Cardiac muscle cell (in vitro differentiated cells and primary cell): ENCODE data around the gene LZTR1. TPM values are rescaled to one million over a fixed set of nuclear protein-coding genes. Genes with fewer than 3 reads are reported as not detected.

Source experiments
- DNase-seq, 2 donors: peaks; one replicate each; pipeline versions ENCODE4 v3.0.0 to v3.0.0-alpha.2; 2010 to 2017; ENCODE audit warnings: low read depth in 1 of 2, low spot score in 1 of 2
- H3K27ac ChIP-seq: fragments of 200-600 bp; sonication (generic); 2 replicates; pipeline ENCODE4 v1.5.1; 2016
- H3K27me3 ChIP-seq: fragments of 200-600 bp; sonication (generic); 2 replicates; pipeline ENCODE4 v1.6.0; 2016; ENCODE audit warnings: control low read depth
- H3K36me3 ChIP-seq: fragments of 200-600 bp; sonication (generic); 2 replicates; pipeline ENCODE4 v1.5.1; 2016; ENCODE audit warnings: control low read depth
- H3K4me1 ChIP-seq: fragments of 200-600 bp; sonication (generic); 2 replicates; pipeline ENCODE4 v1.8.1; 2017; ENCODE audit warnings: low read depth, mild to moderate bottlenecking, mixed run types
- H3K4me3 ChIP-seq: fragments of 200-600 bp; sonication (generic); 2 replicates; pipeline ENCODE4 v1.5.1; 2016; ENCODE audit warnings: mild to moderate bottlenecking
- H3K9me3 ChIP-seq: fragments of 200-600 bp; sonication (generic); 2 replicates; pipeline ENCODE4 v1.5.1; 2017; ENCODE audit warnings: low read depth, mild to moderate bottlenecking, control low read depth
- polyA plus RNA-seq: library from polyadenylated mRNA; unstranded; fragments of >200 nt; fragmentation: Nextera tagmentation; extraction: Ambion mirVana; gene quantifications from 2 replicates; pipeline ENCODE4 v1.2.1, GENCODE V29; 2016
- total RNA-seq: library from RNA; depleted of rRNA; stranded (reverse); fragments of >200 nt; gene quantifications from 2 replicates; pipeline ENCODE4 v1.2.3, GENCODE V29; 2016
- TF ChIP-seq, protein P1 (sequence below): IDR thresholded peaks from 2 replicates; pipeline ENCODE4 v1.5.1; 2012; ENCODE audit warnings: low read depth, mild to moderate bottlenecking, low read length

LZTR1 gene
- total and polyA plus RNA-seq, 2 experiments from 2014 or later = 60.9 to 62.6 TPM

DNA sequence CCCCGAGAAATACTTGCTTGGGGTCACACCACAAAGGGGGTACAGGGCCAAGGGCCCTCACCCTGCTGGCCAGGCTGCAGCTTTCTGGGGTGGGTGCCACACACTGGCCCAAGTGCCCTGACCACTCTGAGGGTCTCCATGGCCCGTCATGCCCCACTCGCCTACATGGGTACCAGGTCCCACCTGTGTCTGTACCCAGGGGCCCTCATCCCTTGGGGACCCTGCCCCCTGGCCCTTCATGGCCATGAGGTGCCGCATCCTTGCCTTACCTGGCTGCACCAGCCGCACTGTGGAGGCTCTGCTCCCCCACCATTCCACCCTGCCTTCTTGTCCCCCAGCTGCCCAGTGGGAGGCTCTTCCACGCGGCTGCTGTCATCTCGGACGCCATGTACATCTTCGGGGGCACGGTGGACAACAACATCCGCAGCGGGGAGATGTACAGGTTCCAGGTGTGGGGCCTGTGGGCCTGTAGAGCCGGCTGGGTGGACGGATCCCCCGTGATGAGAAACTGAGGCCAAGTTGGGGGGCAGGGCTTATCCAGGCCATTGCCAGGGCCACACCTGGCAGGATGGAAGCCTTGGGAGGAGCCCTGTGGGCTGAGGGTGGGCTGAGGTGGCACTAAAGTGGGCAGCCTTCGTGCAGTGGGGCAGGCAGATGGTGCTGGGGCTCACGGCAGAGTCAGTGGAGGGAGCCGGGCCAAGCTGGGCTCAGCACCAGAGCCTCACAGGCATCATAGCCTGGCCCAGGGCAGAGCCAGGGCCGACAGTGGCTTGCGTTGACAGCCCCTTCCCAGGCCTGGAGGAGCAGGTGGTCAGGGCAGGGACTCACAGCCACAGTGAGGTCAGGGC lies 10.6 kb downstream of the LZTR1 start:
- H3K27ac ChIP-seq = no peak overlapping the region
- H3K4me3 ChIP-seq = no peak overlapping the region
- peaks cover 16% of the 10 kb centered on the region for H3K36me3 ChIP-seq
- H3K4me1 ChIP-seq = no peaks in the 10 kb centered on the region
- no peak for DNase-seq
- no peaks in the 10 kb centered on the region for H3K27me3 ChIP-seq
- H3K9me3 ChIP-seq = no peaks in the 10 kb centered on the region
- TF ChIP-seq, protein P1, sequence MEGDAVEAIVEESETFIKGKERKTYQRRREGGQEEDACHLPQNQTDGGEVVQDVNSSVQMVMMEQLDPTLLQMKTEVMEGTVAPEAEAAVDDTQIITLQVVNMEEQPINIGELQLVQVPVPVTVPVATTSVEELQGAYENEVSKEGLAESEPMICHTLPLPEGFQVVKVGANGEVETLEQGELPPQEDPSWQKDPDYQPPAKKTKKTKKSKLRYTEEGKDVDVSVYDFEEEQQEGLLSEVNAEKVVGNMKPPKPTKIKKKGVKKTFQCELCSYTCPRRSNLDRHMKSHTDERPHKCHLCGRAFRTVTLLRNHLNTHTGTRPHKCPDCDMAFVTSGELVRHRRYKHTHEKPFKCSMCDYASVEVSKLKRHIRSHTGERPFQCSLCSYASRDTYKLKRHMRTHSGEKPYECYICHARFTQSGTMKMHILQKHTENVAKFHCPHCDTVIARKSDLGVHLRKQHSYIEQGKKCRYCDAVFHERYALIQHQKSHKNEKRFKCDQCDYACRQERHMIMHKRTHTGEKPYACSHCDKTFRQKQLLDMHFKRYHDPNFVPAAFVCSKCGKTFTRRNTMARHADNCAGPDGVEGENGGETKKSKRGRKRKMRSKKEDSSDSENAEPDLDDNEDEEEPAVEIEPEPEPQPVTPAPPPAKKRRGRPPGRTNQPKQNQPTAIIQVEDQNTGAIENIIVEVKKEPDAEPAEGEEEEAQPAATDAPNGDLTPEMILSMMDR = no peak

DNA sequence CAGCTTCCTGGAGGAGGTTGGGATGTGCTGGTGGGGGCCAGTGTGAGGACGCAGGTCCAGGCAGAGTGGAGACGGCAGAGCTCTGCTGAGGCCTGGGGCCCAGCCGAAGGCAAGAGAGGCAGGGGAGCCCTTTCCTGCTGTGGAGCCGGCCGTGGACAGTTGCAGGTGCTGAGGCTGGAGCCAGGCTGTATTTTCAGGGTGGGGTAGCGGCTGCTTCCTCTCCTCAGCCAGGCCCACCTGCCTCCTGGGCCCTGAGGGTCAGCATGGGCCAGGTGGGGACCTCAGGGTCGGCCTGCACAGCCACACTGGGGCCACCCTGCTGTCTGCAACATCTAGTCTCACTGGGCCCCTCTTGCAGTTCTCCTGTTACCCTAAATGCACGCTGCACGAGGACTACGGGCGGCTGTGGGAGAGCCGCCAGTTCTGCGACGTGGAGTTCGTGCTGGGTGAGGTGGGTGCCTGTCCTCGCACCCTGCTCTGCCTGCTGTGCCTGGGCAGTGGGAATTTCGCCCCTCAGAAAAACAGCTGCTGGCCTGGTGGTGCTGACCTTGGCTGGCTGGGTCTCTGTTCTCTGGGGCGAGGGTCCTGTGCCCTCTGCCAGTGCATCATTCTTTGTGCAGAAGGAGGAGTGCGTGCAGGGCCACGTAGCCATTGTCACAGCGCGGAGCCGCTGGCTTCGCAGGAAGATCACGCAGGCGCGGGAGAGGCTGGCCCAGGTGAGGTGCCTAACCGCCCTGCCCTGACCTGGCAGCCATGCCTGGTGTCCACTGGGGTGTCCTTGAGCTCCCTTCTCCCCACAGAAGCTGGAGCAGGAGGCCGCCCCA lies 11.4 kb downstream of the LZTR1 start:
- Histone ChIP-seq H3K27ac (no peak overlapping the region), H3K9me3 (no peaks in the 10 kb centered on the region), H3K4me1 (no peaks in the 10 kb centered on the region), H3K4me3 (no peak overlapping the region), H3K36me3 (peaks cover 15% of the 10 kb centered on the region), H3K27me3 (no peaks in the 10 kb centered on the region)
- TF ChIP-seq, protein P1 = no peak
- DNase-seq = no peak

DNA sequence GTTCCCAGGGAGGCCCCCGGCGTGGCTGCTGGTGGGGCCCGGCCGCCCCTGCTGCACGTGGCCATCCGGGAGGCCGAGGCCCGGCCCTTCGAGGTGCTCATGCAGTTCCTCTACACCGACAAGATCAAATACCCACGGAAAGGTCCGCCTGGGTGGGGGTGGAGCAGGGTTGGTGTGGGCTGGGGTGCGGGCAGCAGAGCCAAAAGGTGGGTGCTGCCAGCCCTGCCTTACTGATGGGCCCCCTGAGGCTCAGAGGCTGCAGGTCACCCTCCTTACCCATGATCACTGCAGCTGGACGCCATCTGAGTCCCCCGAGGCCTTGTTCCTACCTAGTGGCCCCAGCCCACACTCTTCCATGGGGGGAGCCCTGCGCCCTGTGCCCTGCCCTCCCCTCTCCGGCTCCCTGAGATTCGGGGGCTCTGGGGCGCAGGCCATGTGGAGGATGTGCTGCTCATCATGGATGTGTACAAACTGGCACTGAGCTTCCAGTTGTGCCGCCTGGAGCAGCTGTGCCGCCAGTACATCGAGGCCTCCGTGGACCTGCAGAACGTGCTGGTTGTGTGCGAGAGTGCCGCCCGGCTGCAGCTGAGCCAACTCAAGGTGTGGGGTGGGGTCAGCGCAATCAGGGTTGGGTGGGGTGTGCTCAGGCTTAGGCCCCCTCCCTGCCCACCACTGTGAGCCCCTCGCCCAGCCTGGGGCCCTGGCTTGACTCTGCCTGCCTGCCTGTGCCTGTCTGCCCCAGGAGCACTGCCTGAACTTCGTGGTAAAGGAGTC lies 12.2 kb downstream of the LZTR1 start:
- Histone ChIP-seq H3K27me3 (no peaks in the 10 kb centered on the region), H3K4me3 (no peak overlapping the region), H3K36me3 (peaks cover 15% of the 10 kb centered on the region), H3K9me3 (no peaks in the 10 kb centered on the region), H3K4me1 (no peaks in the 10 kb centered on the region), H3K27ac (no peak overlapping the region)
- TF ChIP-seq, protein P1 = no peak
- DNase-seq = no peak

DNA sequence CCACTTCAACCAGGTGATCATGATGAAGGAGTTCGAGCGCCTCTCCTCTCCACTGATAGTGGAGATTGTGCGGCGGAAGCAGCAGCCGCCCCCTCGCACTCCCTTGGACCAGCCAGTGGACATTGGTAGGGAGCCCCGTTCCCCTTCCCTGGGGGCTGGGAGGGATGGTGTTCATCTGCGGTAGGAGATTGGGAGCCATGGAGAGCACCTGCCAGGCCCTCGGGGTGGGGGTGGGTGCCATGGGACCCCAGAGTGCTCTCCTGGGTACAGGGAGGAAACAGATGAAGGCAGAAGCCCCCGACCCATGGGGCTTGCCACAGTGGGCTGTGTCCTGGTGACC lies 12.8 kb downstream of the LZTR1 start:
- Histone ChIP-seq H3K4me1 (no peaks in the 10 kb centered on the region), H3K4me3 (no peak overlapping the region), H3K27ac (no peak overlapping the region), H3K27me3 (no peaks in the 10 kb centered on the region), H3K9me3 (no peaks in the 10 kb centered on the region), H3K36me3 (peaks cover 17% of the 10 kb centered on the region)
- TF ChIP-seq, protein P1 = no peak
- DNase-seq = no peak

DNA sequence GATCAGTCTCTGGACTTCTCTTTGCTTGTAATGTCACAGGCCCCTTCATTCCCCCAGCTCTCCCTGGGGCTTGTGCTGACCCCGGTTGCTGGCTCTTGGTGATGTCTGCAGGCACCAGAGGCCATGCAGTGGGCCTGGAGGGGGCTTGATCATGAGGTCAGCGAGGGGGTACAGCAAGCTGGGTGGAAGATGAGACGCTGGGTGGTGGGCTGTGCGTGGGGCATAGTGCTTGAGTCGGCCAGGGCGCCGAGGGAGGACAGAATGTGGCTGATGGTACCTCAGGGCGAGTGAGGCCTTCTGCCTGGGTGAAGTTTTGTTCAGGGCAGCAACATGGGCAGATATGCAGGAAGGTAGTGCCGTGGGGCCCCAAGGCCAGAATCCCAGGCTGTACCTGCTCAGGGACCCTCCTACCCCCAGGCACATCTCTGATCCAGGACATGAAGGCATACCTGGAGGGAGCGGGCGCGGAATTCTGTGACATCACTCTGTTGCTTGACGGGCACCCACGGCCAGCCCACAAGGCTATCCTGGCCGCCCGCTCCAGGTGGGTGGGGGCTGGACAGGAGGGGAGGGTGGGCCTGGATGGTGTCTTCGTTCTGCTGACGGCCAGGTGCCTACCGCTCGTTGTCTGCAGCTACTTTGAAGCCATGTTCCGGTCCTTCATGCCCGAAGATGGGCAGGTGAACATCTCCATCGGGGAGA lies 13.4 kb downstream of the LZTR1 start:
- no peak for DNase-seq
- peaks cover under 1% of the 10 kb centered on the region for H3K4me1 ChIP-seq
- H3K4me3 ChIP-seq = no peak overlapping the region
- H3K27ac ChIP-seq = no peak overlapping the region
- H3K27me3 ChIP-seq = no peaks in the 10 kb centered on the region
- peaks cover 19% of the 10 kb centered on the region for H3K36me3 ChIP-seq
- H3K9me3 ChIP-seq = no peaks in the 10 kb centered on the region
- TF ChIP-seq, protein P1 = no peak
